Breast epithelium (tissue), 4 donors: ENCODE results near the gene FZD2. TPM values are rescaled to one million over a fixed set of nuclear protein-coding genes. Genes with fewer than 3 reads are reported as not detected.
"Not testable (repeated sequence)": the region's sequence is repeated elsewhere in the genome, so short reads cannot be mapped to it uniquely, and the experiment has no call there.

Experiments used
- DNase-seq, 2 donors: peaks; one replicate each; pipeline ENCODE4 v3.0.0-alpha.2; 2019; ENCODE audit warnings: low spot score in 2 of 2
- H3K27ac ChIP-seq, 2 donors: fragments of 200-600 bp; sonication (generic) in 1 of 2; one replicate each; pipeline ENCODE4 v1.5.1; 2016 to 2019; ENCODE audit warnings: mild to moderate bottlenecking in 1 of 2
- H3K27me3 ChIP-seq, 2 donors: fragments of 200-600 bp; sonication (generic) in 1 of 2; one replicate each; pipeline versions ENCODE4 v1.5.1 to v1.6.0; 2017 to 2019; ENCODE audit warnings: control low read depth in 1 of 2, mild to moderate bottlenecking in 1 of 2
- H3K36me3 ChIP-seq: fragments of 200-600 bp; one replicate; pipeline ENCODE4 v1.5.1; 2019
- H3K4me1 ChIP-seq, 2 donors: fragments of 200-600 bp; sonication (generic); one replicate each; pipeline ENCODE4 v1.5.1; 2016 to 2019; ENCODE audit warnings: control low read depth in 1 of 2
- H3K4me3 ChIP-seq, 3 donors: fragments of 200-600 bp; sonication (generic); 1 replicate in 2 of 3; 2 replicates in 1 of 3; pipeline ENCODE4 v1.5.1; 2016 to 2019; ENCODE audit warnings: mild to moderate bottlenecking in 3 of 3, moderate library complexity in 2 of 3
- H3K9me3 ChIP-seq, 2 donors: fragments of 200-600 bp; sonication (generic) in 1 of 2; one replicate each; pipeline ENCODE4 v1.5.1; 2016 to 2019; ENCODE audit warnings: control low read depth in 1 of 2
- CTCF ChIP-seq, 3 donors: fragments of 450-650 bp; IDR thresholded peaks; one replicate each; pipeline ENCODE4 v1.5.1; 2016 to 2017; ENCODE audit warnings: antibody characterized with exemption in 3 of 3, mild to moderate bottlenecking in 3 of 3, moderate library complexity in 3 of 3
- POLR2A ChIP-seq: fragments of 450-650 bp; IDR thresholded peaks from one replicate; pipeline ENCODE4 v1.6.1; 2016; ENCODE audit warnings: antibody characterized with exemption, mild to moderate bottlenecking, moderate library complexity
- POLR2AphosphoS5 ChIP-seq, 3 donors: sonication (generic); formaldehyde crosslinking; IDR thresholded peaks; one replicate each; pipeline ENCODE4 v1.6.1; 2017; ENCODE audit warnings: antibody characterized with exemption in 3 of 3
- intact Hi-C: fragments of 100-400 bp; cut with DNase I; formaldehyde crosslinking; loops from one replicate; pipeline ENCODE4 v1.15.1; 2023; ENCODE audit warnings: low total_unique reads
- total RNA-seq, 3 donors: library from RNA; depleted of rRNA; stranded (reverse); fragments of >200 nt; gene quantifications; one replicate each; pipeline ENCODE4 v1.1.0, GENCODE V29; 2016

The FZD2 gene
- total RNA-seq, 3 donors from 2014 or later: 1.9 to 3.6 (median 3.0) TPM

DNA sequence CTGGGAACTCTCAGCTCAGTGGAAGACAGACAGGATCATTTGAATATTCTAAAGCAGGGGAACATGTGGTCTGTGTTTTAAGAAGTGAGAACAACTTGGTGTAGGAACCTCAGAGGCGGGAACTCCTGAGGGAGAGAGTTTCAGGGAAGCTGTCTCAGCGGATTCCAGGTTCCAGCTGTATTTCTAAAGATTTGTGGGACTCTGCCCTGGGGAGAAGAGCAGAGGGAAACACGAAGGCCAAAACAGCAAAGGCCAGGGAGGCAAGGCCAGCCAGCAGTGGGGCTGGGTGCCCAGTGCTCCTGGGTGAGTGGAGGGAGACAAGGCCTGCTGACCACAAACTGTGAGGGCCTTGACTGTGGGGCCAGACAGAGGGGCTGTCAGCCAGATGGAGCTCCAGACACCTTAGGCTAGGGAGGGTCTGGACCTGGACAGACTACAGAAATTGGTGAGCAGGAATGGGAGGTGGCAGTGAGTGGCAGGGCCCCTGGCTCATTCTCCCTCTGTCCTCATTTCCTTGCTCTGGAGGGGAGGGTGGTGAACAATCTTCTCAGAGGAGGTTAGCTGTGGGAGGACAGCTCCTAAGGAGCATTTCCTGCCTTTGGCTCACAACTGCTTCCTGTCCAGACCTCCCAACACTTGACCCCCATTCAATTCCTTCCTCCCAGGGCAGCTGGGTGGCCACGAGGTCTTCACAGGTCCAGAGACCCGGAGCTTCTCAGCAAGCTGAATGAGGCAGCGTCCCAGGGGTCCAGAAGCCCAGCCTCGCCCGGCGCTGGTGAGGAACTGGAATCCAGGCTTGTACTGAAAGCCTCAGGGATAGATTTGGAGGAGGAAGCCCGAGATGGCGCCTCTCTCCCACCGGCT is 21.0 kb upstream of the FZD2 start:
- H3K27ac ChIP-seq: peak overlapping the region in 1 of 2 donors; percentile 84
- TF ChIP-seq POLR2A: no peak
- no peak for TF ChIP-seq CTCF (IDR thresholded peaks at IDR 0.05)
- TF ChIP-seq POLR2AphosphoS5 (IDR thresholded peaks at IDR 0.05): no peak
- H3K36me3 ChIP-seq: no peaks in the 10 kb centered on the region
- no peaks in the 10 kb centered on the region for H3K9me3 ChIP-seq
- intact Hi-C loops: no loop called here
- H3K4me3 ChIP-seq: no peak overlapping the region
- no peak for DNase-seq
- H3K4me1 ChIP-seq: no peaks in the 10 kb centered on the region
- peaks cover 0 to 7% of the 10 kb centered on the region in 2 donors for H3K27me3 ChIP-seq

- H3K36me3 ChIP-seq, H3K27ac ChIP-seq, H3K4me3 ChIP-seq, H3K4me1 ChIP-seq, intact Hi-C loops, DNase-seq, H3K27me3 ChIP-seq, H3K9me3 ChIP-seq: not testable (repeated sequence)
Measured at GRCh38 chr17:44537922-44538321, 19.4 kb upstream of the FZD2 start.

- intact Hi-C loops: no loop called here
- Histone ChIP-seq H3K4me3 (no peak overlapping the region), H3K4me1 (no peaks in the 10 kb centered on the region), H3K36me3 (no peaks in the 10 kb centered on the region), H3K27ac (no peak overlapping the region), H3K27me3 (peaks cover 0 to 7% of the 10 kb centered on the region in 2 donors), H3K9me3 (no peaks in the 10 kb centered on the region)
- no peak for TF ChIP-seq CTCF (IDR thresholded peaks at IDR 0.05)
- no peak for TF ChIP-seq POLR2AphosphoS5 (IDR thresholded peaks at IDR 0.05)
- no peak for TF ChIP-seq POLR2A
- DNase-seq: no peak
Measured at GRCh38 chr17:44539673-44540072, 17.6 kb upstream of the FZD2 start.

- no peaks in the 10 kb centered on the region for H3K36me3 ChIP-seq
- no peaks in the 10 kb centered on the region for H3K4me1 ChIP-seq
- H3K27me3 ChIP-seq: peaks cover 0 to 7% of the 10 kb centered on the region in 2 donors
- no peak overlapping the region for H3K27ac ChIP-seq
- no peak overlapping the region for H3K4me3 ChIP-seq
- no peak for DNase-seq
- no peaks in the 10 kb centered on the region for H3K9me3 ChIP-seq
- intact Hi-C loops: no loop called here
- TF ChIP-seq POLR2AphosphoS5 (IDR thresholded peaks at IDR 0.05): no peak
- TF ChIP-seq CTCF (IDR thresholded peaks at IDR 0.05): no peak
- no peak for TF ChIP-seq POLR2A
Measured at GRCh38 chr17:44540246-44541084, 16.8 kb upstream of the FZD2 start.

GRCh38 chr17:44541884-44542581 is 15.3 kb upstream of the FZD2 start:
- H3K27me3 ChIP-seq: peaks cover 0 to 7% of the 10 kb centered on the region in 2 donors
- H3K4me1 ChIP-seq: no peaks in the 10 kb centered on the region
- no peak overlapping the region for H3K27ac ChIP-seq
- TF ChIP-seq CTCF (IDR thresholded peaks at IDR 0.05) (no peak), POLR2A (no peak), POLR2AphosphoS5 (IDR thresholded peaks at IDR 0.05) (no peak)
- H3K9me3 ChIP-seq: no peaks in the 10 kb centered on the region
- H3K36me3 ChIP-seq: no peaks in the 10 kb centered on the region
- no peak overlapping the region for H3K4me3 ChIP-seq
- intact Hi-C loops: no loop called here
- no peak for DNase-seq
